Suprapubic skin (tissue), 3 donors: ENCODE measurements around the gene SS18L1.

Experiments
- EP300 ChIP-seq: sonication (generic); formaldehyde crosslinking; IDR thresholded peaks from one replicate; pipeline ENCODE4 v1.6.1; 2017; ENCODE audit warnings: antibody characterized with exemption
- POLR2A ChIP-seq, 2 donors: fragments of 450-650 bp; IDR thresholded peaks; one replicate each; pipeline ENCODE4 v1.6.1; 2017; ENCODE audit warnings: antibody characterized with exemption in 2 of 2, mild to moderate bottlenecking in 2 of 2, moderate library complexity in 2 of 2
- TF ChIP-seq, protein P1 (sequence below), 2 donors: fragments of 200-600 bp in 1 of 2; fragments of 450-650 bp in 1 of 2; sonication (generic) in 1 of 2; IDR thresholded peaks; one replicate each; pipeline ENCODE4 v1.5.1; 2016 to 2019; ENCODE audit warnings: antibody characterized with exemption in 2 of 2, mild to moderate bottlenecking in 1 of 2, moderate library complexity in 1 of 2

DNA sequence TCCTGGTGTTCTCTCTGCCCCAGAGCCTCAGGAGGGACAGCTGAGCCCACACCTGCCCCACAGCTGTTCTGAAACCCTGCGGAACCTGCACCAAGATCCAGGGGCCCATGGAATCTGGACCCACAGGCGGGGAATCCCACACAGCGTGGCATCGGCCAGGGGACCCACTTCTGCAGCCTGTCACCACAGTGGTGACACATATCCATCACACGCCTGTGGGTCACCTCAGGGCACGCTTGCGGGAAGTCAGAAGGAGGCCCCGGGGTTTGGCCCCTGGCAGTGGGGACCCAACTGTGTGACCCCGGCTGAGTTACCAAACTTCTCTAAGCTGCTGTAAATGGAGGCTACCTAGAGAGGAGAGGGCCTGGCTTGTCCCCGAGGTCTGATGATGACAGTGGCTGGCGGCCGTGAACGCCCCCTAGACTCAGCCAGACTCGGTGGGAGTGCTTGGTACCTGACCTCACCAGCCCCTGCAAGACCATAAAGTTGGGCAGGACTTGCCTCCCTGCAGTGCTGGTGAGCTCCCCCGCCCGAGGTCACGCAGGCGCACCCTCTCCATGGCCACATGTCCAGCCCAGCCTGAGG is 78.8 kb downstream of the SS18L1 start:
- TF ChIP-seq, protein P1, sequence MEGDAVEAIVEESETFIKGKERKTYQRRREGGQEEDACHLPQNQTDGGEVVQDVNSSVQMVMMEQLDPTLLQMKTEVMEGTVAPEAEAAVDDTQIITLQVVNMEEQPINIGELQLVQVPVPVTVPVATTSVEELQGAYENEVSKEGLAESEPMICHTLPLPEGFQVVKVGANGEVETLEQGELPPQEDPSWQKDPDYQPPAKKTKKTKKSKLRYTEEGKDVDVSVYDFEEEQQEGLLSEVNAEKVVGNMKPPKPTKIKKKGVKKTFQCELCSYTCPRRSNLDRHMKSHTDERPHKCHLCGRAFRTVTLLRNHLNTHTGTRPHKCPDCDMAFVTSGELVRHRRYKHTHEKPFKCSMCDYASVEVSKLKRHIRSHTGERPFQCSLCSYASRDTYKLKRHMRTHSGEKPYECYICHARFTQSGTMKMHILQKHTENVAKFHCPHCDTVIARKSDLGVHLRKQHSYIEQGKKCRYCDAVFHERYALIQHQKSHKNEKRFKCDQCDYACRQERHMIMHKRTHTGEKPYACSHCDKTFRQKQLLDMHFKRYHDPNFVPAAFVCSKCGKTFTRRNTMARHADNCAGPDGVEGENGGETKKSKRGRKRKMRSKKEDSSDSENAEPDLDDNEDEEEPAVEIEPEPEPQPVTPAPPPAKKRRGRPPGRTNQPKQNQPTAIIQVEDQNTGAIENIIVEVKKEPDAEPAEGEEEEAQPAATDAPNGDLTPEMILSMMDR (IDR thresholded peaks at IDR 0.05) = no peak
- TF ChIP-seq EP300 = no peak
- TF ChIP-seq POLR2A (IDR thresholded peaks at IDR 0.05) = no peak
